H1 (cell line): ENCODE measurements around the gene MYBPH. TPM values are rescaled to one million over a fixed set of nuclear protein-coding genes. Genes with fewer than 3 reads are reported as not detected.

ENCODE experiments used
- CTCF ChIA-PET: fragments of 300-600 bp; sonication (Branson Sonifier 250); formaldehyde crosslinking; loops from one replicate; lab custom pipeline; 2021; ENCODE audit not compliant: partially characterized antibody; lab: Charles Lee
- POLR2A ChIA-PET: fragments of 300-600 bp; sonication (Branson Sonifier 250); formaldehyde crosslinking; loops from one replicate; lab custom pipeline; 2021; ENCODE audit warnings: inconsistent platforms; ENCODE audit not compliant: partially characterized antibody; lab: Charles Lee
- DNase-seq, 2 experiments: peaks; one replicate each; pipeline versions ENCODE4 v3.0.0 to v3.0.0-alpha.2; 2010 to 2022; ENCODE audit warnings: low spot score in 2 of 2, low read depth in 1 of 2, mixed read lengths in 1 of 2
- FAIRE-seq: peaks from 2 replicates; lab custom pipeline; 2011; peaks lifted over from hg19 to GRCh38; lab: Jason Lieb, UNC
- H2AFZ ChIP-seq: 2 replicates; pipeline ENCODE4 v1.8.1; 2012; ENCODE audit warnings: low read length, inconsistent platforms
- H2AK5ac ChIP-seq: 2 replicates; pipeline ENCODE4 v1.6.1; 2013; ENCODE audit warnings: low read depth, low read length
- H2BK120ac ChIP-seq: replicated peaks from 2 replicates; pipeline ENCODE3; 2013; ENCODE audit warnings: low read depth, low read length, inconsistent platforms
- H2BK12ac ChIP-seq: 2 replicates; pipeline ENCODE4 v1.6.1; 2013; ENCODE audit warnings: low read depth, low read length
- H2BK15ac ChIP-seq: 2 replicates; pipeline ENCODE4 v1.6.1; 2013; ENCODE audit warnings: low read length
- H2BK20ac ChIP-seq: 2 replicates; pipeline ENCODE4 v1.6.1; 2013; ENCODE audit warnings: low read length
- H2BK5ac ChIP-seq: 2 replicates; pipeline ENCODE4 v1.6.1; 2013; ENCODE audit warnings: low read depth, low read length
- H3K14ac ChIP-seq: 2 replicates; pipeline ENCODE4 v1.6.1; 2013; ENCODE audit warnings: inconsistent platforms; ENCODE audit not compliant: insufficient read length
- H3K18ac ChIP-seq: 2 replicates; pipeline ENCODE4 v1.6.1; 2013; ENCODE audit warnings: low read length; ENCODE audit errors: extremely low read depth
- H3K23ac ChIP-seq: 2 replicates; pipeline ENCODE4 v1.6.1; 2013; ENCODE audit warnings: inconsistent platforms; ENCODE audit not compliant: insufficient read length
- H3K23me2 ChIP-seq: 2 replicates; pipeline ENCODE4 v1.6.1; 2013; ENCODE audit warnings: low read depth, low read length
- H3K27ac ChIP-seq: 2 replicates; pipeline ENCODE4 v1.6.1; 2011; ENCODE audit warnings: low read depth, low read length, inconsistent platforms
- H3K27me3 ChIP-seq, 4 experiments: replicated peaks in 1 of 4; 1 replicate in 1 of 4; 2 replicates in 3 of 4; pipeline versions ENCODE4 v1.6.1 to v1.8.1; 2011 to 2013; ENCODE audit warnings: low read length in 3 of 4, mild to moderate bottlenecking in 3 of 4, inconsistent platforms in 2 of 4, mixed read lengths in 2 of 4, moderate library complexity in 1 of 4; ENCODE audit not compliant: control insufficient read depth in 3 of 4, insufficient read depth in 3 of 4; ENCODE audit errors: extremely low read depth in 1 of 4
- H3K36me3 ChIP-seq, 4 experiments: 2 replicates each; pipeline versions ENCODE4 v1.6.1 to v1.8.1; 2011 to 2013; ENCODE audit warnings: mild to moderate bottlenecking in 4 of 4, low read length in 3 of 4, moderate library complexity in 2 of 4, control low read depth in 1 of 4, inconsistent platforms in 1 of 4; ENCODE audit not compliant: insufficient read depth in 4 of 4, control insufficient read depth in 2 of 4
- H3K4ac ChIP-seq: replicated peaks from 2 replicates; pipeline ENCODE3; 2013; ENCODE audit warnings: low read length, low read depth, mixed read lengths, inconsistent platforms; ENCODE audit not compliant: insufficient read length
- H3K4me1 ChIP-seq, 4 experiments: replicated peaks in 1 of 4; 1 replicate in 1 of 4; 2 replicates in 3 of 4; pipeline versions ENCODE4 v1.6.1 to v1.8.1; 2011 to 2013; ENCODE audit warnings: low read length in 3 of 4, inconsistent platforms in 2 of 4, mixed read lengths in 1 of 4; ENCODE audit not compliant: insufficient read depth in 4 of 4, control insufficient read depth in 3 of 4
- H3K4me2 ChIP-seq, 2 experiments: 2 replicates each; pipeline versions ENCODE4 v1.6.1 to v1.8.1; 2011 to 2013; ENCODE audit warnings: low read depth in 2 of 2, low read length in 2 of 2, control low read depth in 1 of 2, inconsistent platforms in 1 of 2, mild to moderate bottlenecking in 1 of 2; ENCODE audit not compliant: insufficient read depth in 1 of 2
- H3K4me3 ChIP-seq, 4 experiments: fragments of 200-600, 300-600 bp in 1 of 4; sonication (generic), shearing (Covaris generic), sonication (Bioruptor Twin) in 1 of 4; 2 replicates each; pipeline versions ENCODE4 v1.5.1 to v1.8.1; 2011 to 2016; ENCODE audit warnings: low read length in 4 of 4, low read depth in 3 of 4, control low read depth in 2 of 4, inconsistent platforms in 2 of 4, mild to moderate bottlenecking in 2 of 4, mixed read lengths in 1 of 4, moderate library complexity in 1 of 4; ENCODE audit not compliant: insufficient read depth in 2 of 4; ENCODE audit errors: extremely low read depth in 1 of 4
- H3K56ac ChIP-seq: replicated peaks from 2 replicates; pipeline ENCODE3; 2013; ENCODE audit warnings: low read depth, mild to moderate bottlenecking, mixed read lengths, low read length, inconsistent platforms; ENCODE audit not compliant: insufficient read length
- H3K79me1 ChIP-seq: 2 replicates; pipeline ENCODE4 v1.6.1; 2013; ENCODE audit warnings: low read depth, low read length, control low read depth
- H3K79me2 ChIP-seq, 2 experiments: 2 replicates each; pipeline versions ENCODE4 v1.6.1 to v1.8.1; 2012 to 2013; ENCODE audit warnings: low read length in 2 of 2, mild to moderate bottlenecking in 2 of 2, inconsistent platforms in 1 of 2; ENCODE audit not compliant: insufficient read depth in 2 of 2, control insufficient read depth in 1 of 2
- H3K9ac ChIP-seq, 4 experiments: replicated peaks in 1 of 4; 1 replicate in 1 of 4; 2 replicates in 3 of 4; pipeline versions ENCODE4 v1.6.1 to v1.8.1; 2011 to 2013; ENCODE audit warnings: low read depth in 3 of 4, low read length in 3 of 4, control low read depth in 2 of 4, mild to moderate bottlenecking in 2 of 4, moderate library complexity in 2 of 4, inconsistent platforms in 1 of 4; ENCODE audit errors: extremely low read depth in 1 of 4
- H3K9me3 ChIP-seq, 2 experiments: 2 replicates each; pipeline versions ENCODE4 v1.6.1 to v1.8.1; 2012 to 2013; ENCODE audit warnings: mild to moderate bottlenecking in 2 of 2, moderate library complexity in 2 of 2, control low read depth in 1 of 2, inconsistent platforms in 1 of 2, low read depth in 1 of 2, low read length in 1 of 2, mixed read lengths in 1 of 2; ENCODE audit not compliant: insufficient read depth in 2 of 2
- H4K20me1 ChIP-seq, 2 experiments: replicated peaks in 1 of 2; 2 replicates each; pipeline versions ENCODE3 to v1.8.1; 2011 to 2013; ENCODE audit warnings: inconsistent platforms in 2 of 2, low read length in 2 of 2, mild to moderate bottlenecking in 1 of 2; ENCODE audit not compliant: insufficient read depth in 2 of 2, control insufficient read depth in 1 of 2
- H4K5ac ChIP-seq: 2 replicates; pipeline ENCODE4 v1.6.1; 2013; ENCODE audit warnings: low read length, low read depth, mixed read lengths, inconsistent platforms; ENCODE audit not compliant: insufficient read length
- H4K8ac ChIP-seq: 2 replicates; pipeline ENCODE4 v1.8.0; 2013; ENCODE audit warnings: mild to moderate bottlenecking, moderate library complexity, low read length, inconsistent platforms; ENCODE audit not compliant: insufficient read depth; ENCODE audit errors: extremely low read depth
- H4K91ac ChIP-seq: replicated peaks from 2 replicates; pipeline ENCODE3; 2013; ENCODE audit warnings: low read length, mixed read lengths, inconsistent platforms; ENCODE audit not compliant: insufficient read length
- CHD2 ChIP-seq: IDR thresholded peaks from 2 replicates; pipeline ENCODE4 v1.6.1; 2012; ENCODE audit warnings: low read length, improper control_type of control experiment
- EP300 ChIP-seq, 2 experiments: IDR thresholded peaks; 1 replicate in 1 of 2; 2 replicates in 1 of 2; pipeline ENCODE4 v1.6.1; 2011 to 2012; ENCODE audit warnings: low read depth in 2 of 2, low read length in 2 of 2, mild to moderate bottlenecking in 2 of 2, borderline replicate concordance in 1 of 2, inconsistent platforms in 1 of 2, moderate library complexity in 1 of 2
- GTF2F1 ChIP-seq: IDR thresholded peaks from 2 replicates; pipeline ENCODE4 v1.6.1; 2012; ENCODE audit warnings: low read depth, low read length, improper control_type of control experiment, borderline replicate concordance
- HDAC6 ChIP-seq: IDR thresholded peaks from one replicate; pipeline ENCODE4 v1.7.1; 2012; ENCODE audit warnings: low read depth, mild to moderate bottlenecking, inconsistent platforms, low read length, moderate library complexity
- KDM4A ChIP-seq: IDR thresholded peaks from one replicate; pipeline ENCODE4 v1.7.1; 2012; ENCODE audit warnings: low read depth, mild to moderate bottlenecking, moderate library complexity, low read length, inconsistent platforms; ENCODE audit not compliant: severe bottlenecking
- RAD21 ChIP-seq, 2 experiments: IDR thresholded peaks in 1 of 2; conservative IDR thresholded peaks in 1 of 2; 2 replicates each; pipeline ENCODE4 v1.6.1; 2011; ENCODE audit warnings: low read depth in 2 of 2, low read length in 2 of 2, improper control_type of control experiment in 1 of 2, inconsistent platforms in 1 of 2, mild to moderate bottlenecking in 1 of 2, moderate library complexity in 1 of 2
- RFX5 ChIP-seq: IDR thresholded peaks from 2 replicates; pipeline ENCODE4 v1.6.1; 2011; ENCODE audit warnings: low read depth, low read length, improper control_type of control experiment, borderline replicate concordance
- RNF2 ChIP-seq: fragments of 200-900, 300-1000 bp; sonication (generic); IDR thresholded peaks from 2 replicates; pipeline ENCODE4 v1.7.1; 2016; ENCODE audit warnings: borderline replicate concordance, low read depth, mild to moderate bottlenecking, antibody characterized with exemption, low read length; ENCODE audit not compliant: poor library complexity, severe bottlenecking; ENCODE audit errors: missing control alignments
- SIN3A ChIP-seq, 2 experiments: IDR thresholded peaks in 1 of 2; conservative IDR thresholded peaks in 1 of 2; 2 replicates each; pipeline ENCODE4 v1.6.1; 2011 to 2012; ENCODE audit warnings: low read length in 2 of 2, improper control_type of control experiment in 1 of 2, low read depth in 1 of 2, mild to moderate bottlenecking in 1 of 2
- SP1 ChIP-seq: IDR thresholded peaks from 2 replicates; pipeline ENCODE4 v1.6.1; 2011; ENCODE audit warnings: low read depth, low read length
- SUZ12 ChIP-seq: fragments of 200-600 bp; sonication (generic); IDR thresholded peaks from 2 replicates; pipeline ENCODE4 v1.6.1; 2012; ENCODE audit warnings: mild to moderate bottlenecking, inconsistent platforms, low read length, moderate library complexity, mixed read lengths
- TAF1 ChIP-seq: IDR thresholded peaks from 2 replicates; pipeline ENCODE4 v1.6.1; 2011; ENCODE audit warnings: mild to moderate bottlenecking, low read depth, low read length
- WGBS, 2 experiments: shearing (Covaris generic) in 1 of 2; methylation state at CpG; one replicate each; pipeline versions ENCODE4 v1.1.6 to v1.1.7; 2013 to 2015; ENCODE audit warnings: low lambda C conversion rate in 2 of 2, mixed read lengths in 2 of 2, inconsistent platforms in 1 of 2, low coverage in 1 of 2, missing lambda C conversion rate in 1 of 2; ENCODE audit not compliant: insufficient replicate concordance in 2 of 2, insufficient coverage in 1 of 2, insufficient read length in 1 of 2; ENCODE audit errors: extremely low coverage in 1 of 2, missing lambda C conversion rate in 1 of 2; 5-methylcytosine and 5-hydroxymethylcytosine counted together
- polyA plus RNA-seq, 7 experiments: library from polyadenylated mRNA; depleted of rRNA in 3 of 7; stranded (reverse) in 5 of 7; unstranded in 2 of 7; fragments of >200 nt in 5 of 7; fragments of 200-250 nt in 2 of 7; gene quantifications; 1 replicate in 5 of 7; 2 replicates in 1 of 7; 4 replicates in 1 of 7; pipeline versions ENCODE4 v1.2.1 to v1.2.3, GENCODE V29; 2011 to 2013; ENCODE audit warnings: missing spikeins in 2 of 7, mixed read lengths in 2 of 7
- total RNA-seq: library from RNA; stranded (reverse); fragmentation: NEBNext Ultra II Directional; extraction: Animal tissue kit (Norgen Biotek cat#: 25700); gene quantifications from 2 replicates; pipeline ENCODE4 v1.2.1, GENCODE V29; 2021
- TF ChIP-seq, protein P1 (sequence below): IDR thresholded peaks from 2 replicates; pipeline ENCODE4 v1.6.1; 2012; ENCODE audit warnings: inconsistent platforms

MYBPH gene
- total and polyA plus RNA-seq, 2 of the 8 experiments (the other 6 are each of a cell fraction or from before 2014, with no cell fraction given): not detected

DNA sequence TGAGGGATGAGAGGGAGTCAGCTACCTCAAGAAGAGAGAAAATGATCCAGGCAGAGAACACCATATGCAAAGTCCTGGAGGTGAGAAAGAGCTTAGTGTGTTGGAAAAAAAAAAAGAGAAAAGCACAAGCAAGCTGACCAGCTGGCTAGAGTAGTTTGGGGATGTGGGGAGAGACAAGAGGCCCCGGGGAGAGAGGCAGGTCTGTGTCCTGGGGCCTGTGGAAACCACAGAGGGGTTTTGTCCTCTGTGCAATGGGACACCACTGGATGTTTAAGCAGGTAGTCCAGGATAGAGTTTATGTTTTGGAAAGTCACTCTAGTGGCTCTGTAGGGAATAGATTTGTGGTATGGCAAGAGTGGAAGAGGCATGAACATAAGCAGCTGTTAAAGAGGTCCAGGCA, 25.3 kb upstream of the MYBPH start:
- ChIA-PET POLR2A (interaction anchor here (1.1 kb wide), 1 partner anchor 12 kb away, joined by 4 read pairs; no protein-coding TSS in a partner anchor), CTCF (interaction anchor here (0.7 to 6.7 kb wide), 16 partner anchors 9 to 167 kb away, joined by 3 to 55 read pairs (median 4); partner anchors contain the start of gene ADORA1)
- TF ChIP-seq GTF2F1: no peak
- TF ChIP-seq SUZ12: no peak
- no peak for TF ChIP-seq KDM4A
- no peak for TF ChIP-seq SIN3A (conservative IDR thresholded peaks at IDR 0.05 in 1 of 2, IDR thresholded peaks at IDR 0.05 in 1 of 2; ENCODE audit: low read depth in 1 of 2, low read length in 2 of 2)
- TF ChIP-seq, protein P1, sequence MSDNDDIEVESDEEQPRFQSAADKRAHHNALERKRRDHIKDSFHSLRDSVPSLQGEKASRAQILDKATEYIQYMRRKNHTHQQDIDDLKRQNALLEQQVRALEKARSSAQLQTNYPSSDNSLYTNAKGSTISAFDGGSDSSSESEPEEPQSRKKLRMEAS: no peak
- no peak for TF ChIP-seq RFX5
- TF ChIP-seq EP300 (IDR thresholded peaks at IDR 0.05; ENCODE audit: borderline replicate concordance in 1 of 2, low read depth in 2 of 2, low read length in 2 of 2): no peak
- no peak for TF ChIP-seq RNF2
- no peak for TF ChIP-seq CHD2
- no peak for TF ChIP-seq HDAC6
- TF ChIP-seq TAF1: no peak
- no peak for TF ChIP-seq RAD21 (IDR thresholded peaks at IDR 0.05 in 1 of 2, conservative IDR thresholded peaks at IDR 0.05 in 1 of 2; ENCODE audit: low read depth in 2 of 2, low read length in 2 of 2)
- TF ChIP-seq SP1: no peak

More for the DNA sequence above, 25.3 kb upstream of the MYBPH start:
- no peak for DNase-seq
- Histone ChIP-seq H3K4ac (no peak overlapping the region), H3K79me1 (no peaks in the 10 kb centered on the region), H2BK120ac (no peak overlapping the region), H3K14ac (no peak overlapping the region), H2AK5ac (no peak overlapping the region), H4K5ac (no peak overlapping the region), H2BK12ac (no peak overlapping the region), H3K23ac (no peak overlapping the region), H3K9me3 (no peaks in the 10 kb centered on the region), H3K56ac (no peak overlapping the region), H2BK5ac (no peak overlapping the region), H4K91ac (no peak overlapping the region), H3K27me3 (no peaks in the 10 kb centered on the region; a peak in 1 of 7 replicates), H3K23me2 (no peaks in the 10 kb centered on the region), H3K79me2 (no peaks in the 10 kb centered on the region), H3K36me3 (no peaks in the 10 kb centered on the region), H3K18ac (no peak overlapping the region), H3K27ac (no peak overlapping the region), H3K4me1 (peaks cover 0 to 5% (median 0%) of the 10 kb centered on the region in 4 experiments; a peak in 2 of 7 replicates), H3K9ac (no peak overlapping the region), H2BK15ac (no peak overlapping the region), H4K8ac (no peak overlapping the region; the same call in 1 of the 2 replicates), H4K20me1 (no peaks in the 10 kb centered on the region), H2AFZ (no peak overlapping the region), H3K4me2 (no peak overlapping the region), H2BK20ac (no peak overlapping the region), H3K4me3 (no peak overlapping the region)
- no peak for FAIRE-seq
- 78% methylated on average over 1 of the region's 1 CpG; no CpG with 5 or more reads in 1 of the 2 experiments for WGBS, 2 experiments
